Dendritic cell treated with granulocyte-macrophage colony-stimulating factor and Interleukin-4, amounts not matched to agents 40 ng/mL and 50 ng/mL, for 4 days (primary cell): ENCODE results near the gene FNIP1.
"Not testable (repeated sequence)": the region's sequence is repeated elsewhere in the genome, so short reads cannot be mapped to it uniquely, and the experiment has no call there.

Source experiments
- H3K27ac Mint-ChIP-seq: one replicate; pipeline ENCODE4 v1.8.0; 2022; ENCODE audit warnings: mild to moderate bottlenecking, mixed read lengths
- H3K27me3 Mint-ChIP-seq: one replicate; pipeline ENCODE4 v1.8.0; 2022; ENCODE audit warnings: mild to moderate bottlenecking, mixed read lengths
- H3K36me3 Mint-ChIP-seq: one replicate; pipeline ENCODE4 v1.8.0; 2022; ENCODE audit warnings: low read depth, mixed read lengths
- H3K4me1 Mint-ChIP-seq: one replicate; pipeline ENCODE4 v1.8.0; 2022; ENCODE audit warnings: low read depth, mixed read lengths
- H3K4me3 Mint-ChIP-seq: one replicate; pipeline ENCODE4 v1.8.0; 2022; ENCODE audit warnings: mild to moderate bottlenecking, moderate library complexity, mixed read lengths
- H3K9me3 Mint-ChIP-seq: one replicate; pipeline ENCODE4 v1.8.0; 2022; ENCODE audit warnings: mixed read lengths
- intact Hi-C: fragments of 100-400 bp; cut with micrococcal nuclease; formaldehyde crosslinking; loops from one replicate; pipeline ENCODE4 v1.15.0; 2022

The FNIP1 gene

GRCh38 chr5:131719564-131719963 lies 77.3 kb downstream of the FNIP1 start:
- no peak overlapping the region for H3K4me3 Mint-ChIP-seq
- H3K36me3 Mint-ChIP-seq, result peaks cover 56% of the 10 kb centered on the region
- no peaks in the 10 kb centered on the region for H3K9me3 Mint-ChIP-seq
- no peaks in the 10 kb centered on the region for H3K4me1 Mint-ChIP-seq
- intact Hi-C loops, result no loop called here
- H3K27ac Mint-ChIP-seq, result no peak overlapping the region
- no peaks in the 10 kb centered on the region for H3K27me3 Mint-ChIP-seq

- Mint-ChIP-seq H3K9me3 (no peaks in the 10 kb centered on the region), H3K4me1 (no peaks in the 10 kb centered on the region), H3K36me3 (peaks cover 67% of the 10 kb centered on the region), H3K27me3 (no peaks in the 10 kb centered on the region), H3K27ac (no peak overlapping the region), H3K4me3 (no peak overlapping the region)
- intact Hi-C loops, result no loop called here
Observed at GRCh38 chr5:131718487-131719014, 78.3 kb downstream of the FNIP1 start.

- H3K27ac Mint-ChIP-seq, H3K9me3 Mint-ChIP-seq, H3K4me1 Mint-ChIP-seq, H3K27me3 Mint-ChIP-seq, intact Hi-C loops, H3K4me3 Mint-ChIP-seq: not testable (repeated sequence)
- peaks cover 80% of the 10 kb centered on the region for H3K36me3 Mint-ChIP-seq
Observed at GRCh38 chr5:131717164-131717563, 79.7 kb downstream of the FNIP1 start.

- Mint-ChIP-seq H3K9me3 (no peaks in the 10 kb centered on the region), H3K4me1 (no peaks in the 10 kb centered on the region), H3K4me3 (no peak overlapping the region), H3K27ac (no peak overlapping the region), H3K36me3 (peaks cover 81% of the 10 kb centered on the region), H3K27me3 (no peaks in the 10 kb centered on the region)
- intact Hi-C loops, result no loop called here
Observed at GRCh38 chr5:131716650-131717049, 80.2 kb downstream of the FNIP1 start.

- Mint-ChIP-seq H3K27me3 (no peaks in the 10 kb centered on the region), H3K4me1 (peaks cover 15% of the 10 kb centered on the region), H3K9me3 (no peaks in the 10 kb centered on the region), H3K36me3 (peaks cover 74% of the 10 kb centered on the region), H3K4me3 (no peak overlapping the region), H3K27ac (no peak overlapping the region)
- intact Hi-C loops, result no loop called here
Observed at GRCh38 chr5:131710391-131710790, 86.4 kb downstream of the FNIP1 start.

GRCh38 chr5:131709043-131709442 lies 87.8 kb downstream of the FNIP1 start:
- Mint-ChIP-seq H3K9me3 (no peaks in the 10 kb centered on the region), H3K27me3 (no peaks in the 10 kb centered on the region), H3K27ac (no peak overlapping the region), H3K4me1 (peaks cover 15% of the 10 kb centered on the region), H3K4me3 (no peak overlapping the region), H3K36me3 (peaks cover 74% of the 10 kb centered on the region)
- intact Hi-C loops, result no loop called here

- H3K4me1 Mint-ChIP-seq, result peaks cover 15% of the 10 kb centered on the region
- H3K4me3 Mint-ChIP-seq, result no peak overlapping the region
- peaks cover 76% of the 10 kb centered on the region for H3K36me3 Mint-ChIP-seq
- H3K9me3 Mint-ChIP-seq, result no peaks in the 10 kb centered on the region
- H3K27me3 Mint-ChIP-seq, result no peaks in the 10 kb centered on the region
- H3K27ac Mint-ChIP-seq, result peak overlapping the region; percentile 49
- intact Hi-C loops, result no loop called here
Observed at GRCh38 chr5:131706281-131706680, 90.5 kb downstream of the FNIP1 start.

GRCh38 chr5:131694926-131695325 lies 101.9 kb downstream of the FNIP1 start:
- intact Hi-C loops, result no loop called here
- Mint-ChIP-seq H3K9me3 (peaks cover 16% of the 10 kb centered on the region), H3K4me1 (no peaks in the 10 kb centered on the region), H3K4me3 (no peak overlapping the region), H3K36me3 (peaks cover 75% of the 10 kb centered on the region), H3K27me3 (no peaks in the 10 kb centered on the region), H3K27ac (no peak overlapping the region)

GRCh38 chr5:131693894-131694293 lies 102.9 kb downstream of the FNIP1 start:
- intact Hi-C loops, result no loop called here
- H3K4me3 Mint-ChIP-seq, result no peak overlapping the region
- H3K4me1 Mint-ChIP-seq, result no peaks in the 10 kb centered on the region
- peaks cover 16% of the 10 kb centered on the region for H3K9me3 Mint-ChIP-seq
- H3K27me3 Mint-ChIP-seq, result no peaks in the 10 kb centered on the region
- H3K27ac Mint-ChIP-seq, result peak overlapping the region; percentile 27
- H3K36me3 Mint-ChIP-seq, result peaks cover 75% of the 10 kb centered on the region

- Mint-ChIP-seq H3K27ac (no peak overlapping the region), H3K4me1 (peaks cover 15% of the 10 kb centered on the region), H3K9me3 (peaks cover 6% of the 10 kb centered on the region), H3K27me3 (no peaks in the 10 kb centered on the region), H3K4me3 (no peak overlapping the region), H3K36me3 (peaks cover 64% of the 10 kb centered on the region)
- intact Hi-C loops, result loop anchor here (10.0 kb wide), 1 partner anchor 319 kb away; no protein-coding TSS in a partner anchor
Observed at GRCh38 chr5:131685516-131686171, 111.2 kb downstream of the FNIP1 start.

- H3K27me3 Mint-ChIP-seq, result no peaks in the 10 kb centered on the region
- H3K9me3 Mint-ChIP-seq, result no peaks in the 10 kb centered on the region
- H3K4me3 Mint-ChIP-seq, result no peak overlapping the region
- intact Hi-C loops, result loop anchor here (10.0 kb wide), 1 partner anchor 320 kb away; no protein-coding TSS in a partner anchor
- peaks cover 62% of the 10 kb centered on the region for H3K36me3 Mint-ChIP-seq
- H3K27ac Mint-ChIP-seq, result no peak overlapping the region
- H3K4me1 Mint-ChIP-seq, result peaks cover 18% of the 10 kb centered on the region
Observed at GRCh38 chr5:131684595-131684994, 112.2 kb downstream of the FNIP1 start.

GRCh38 chr5:131684051-131684450 lies 112.8 kb downstream of the FNIP1 start:
- H3K36me3 Mint-ChIP-seq, result peaks cover 62% of the 10 kb centered on the region
- intact Hi-C loops, result loop anchor here (10.0 kb wide), 1 partner anchor 321 kb away; no protein-coding TSS in a partner anchor
- H3K9me3 Mint-ChIP-seq, result no peaks in the 10 kb centered on the region
- H3K4me1 Mint-ChIP-seq, result peaks cover 18% of the 10 kb centered on the region
- no peak overlapping the region for H3K27ac Mint-ChIP-seq
- H3K4me3 Mint-ChIP-seq, result no peak overlapping the region
- H3K27me3 Mint-ChIP-seq, result no peaks in the 10 kb centered on the region

- peak overlapping the region; percentile 48 for H3K27ac Mint-ChIP-seq
- intact Hi-C loops, result loop anchor here (10.0 kb wide), 1 partner anchor 322 kb away; no protein-coding TSS in a partner anchor
- H3K36me3 Mint-ChIP-seq, result peaks cover 60% of the 10 kb centered on the region
- H3K4me1 Mint-ChIP-seq, result peaks cover 18% of the 10 kb centered on the region
- no peaks in the 10 kb centered on the region for H3K27me3 Mint-ChIP-seq
- no peak overlapping the region for H3K4me3 Mint-ChIP-seq
- H3K9me3 Mint-ChIP-seq, result no peaks in the 10 kb centered on the region
Observed at GRCh38 chr5:131682826-131683225, 114.0 kb downstream of the FNIP1 start.

GRCh38 chr5:131682175-131682574 lies 114.6 kb downstream of the FNIP1 start:
- Mint-ChIP-seq H3K36me3 (peaks cover 60% of the 10 kb centered on the region), H3K9me3 (no peaks in the 10 kb centered on the region), H3K4me3 (no peak overlapping the region), H3K27me3 (no peaks in the 10 kb centered on the region), H3K4me1 (peaks cover 18% of the 10 kb centered on the region), H3K27ac (no peak overlapping the region)
- intact Hi-C loops, result loop anchor here (10.0 kb wide), 1 partner anchor 323 kb away; no protein-coding TSS in a partner anchor
